Fibroblast of upper back skin (primary cell): ENCODE measurements around the gene PHLDB2.
A peak's percentile ranks its signal among the peaks of the same experiment; 100 is the strongest.

ENCODE experiments used
- DNase-seq: peaks from one replicate; pipeline ENCODE4 v3.0.0-alpha.2; 2013

The PHLDB2 gene

GRCh38 chr3:111885578-111885977 lies 26.5 kb downstream of the PHLDB2 start:
- DNase-seq, result no peak

DNA sequence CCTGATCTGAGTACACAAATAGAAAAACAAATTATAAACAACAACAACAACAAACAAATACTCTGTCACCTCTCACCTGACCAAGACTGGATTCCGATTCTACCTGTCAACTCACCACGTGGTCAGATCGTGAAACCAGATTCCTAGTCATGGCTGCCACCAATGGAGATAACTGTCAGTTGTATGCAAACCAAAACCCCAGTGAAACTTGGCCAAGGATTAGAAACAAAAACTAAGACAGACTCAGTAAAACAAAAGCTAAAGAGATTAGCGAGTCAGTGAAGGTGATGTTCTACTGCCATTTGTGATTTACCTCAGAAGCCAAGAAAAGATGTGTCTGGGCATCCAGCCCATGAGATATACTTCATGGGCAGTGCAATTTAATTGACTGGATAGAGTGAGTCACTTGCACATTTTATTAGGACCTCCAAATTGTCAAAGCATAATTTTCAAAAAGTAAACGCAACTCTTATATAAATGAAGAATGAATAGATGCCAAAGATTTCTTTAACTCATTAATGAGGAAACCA lies 31.1 kb downstream of the PHLDB2 start:
- no peak for DNase-seq

DNA sequence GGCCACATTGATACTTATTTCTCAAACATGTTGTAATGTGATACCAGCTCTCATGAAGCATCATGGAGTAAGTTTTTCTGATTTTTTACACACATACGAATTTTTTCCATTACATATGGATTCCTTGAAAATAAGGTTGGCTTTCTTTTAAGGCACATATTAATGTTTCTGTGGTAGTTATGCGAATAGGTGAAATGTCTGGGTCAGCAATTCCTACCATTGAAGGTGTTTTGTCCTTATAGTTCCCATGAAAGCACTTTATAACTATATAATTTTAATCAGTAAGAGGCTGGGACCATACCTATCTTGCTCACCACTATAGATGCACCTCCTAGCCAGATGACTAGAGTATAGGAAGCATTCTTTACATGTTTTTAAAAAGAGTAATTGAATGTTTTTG lies 33.0 kb downstream of the PHLDB2 start:
- no peak for DNase-seq

- peak; percentile 59 for DNase-seq
Observed at GRCh38 chr3:111895071-111895470, 36.0 kb downstream of the PHLDB2 start.

DNA sequence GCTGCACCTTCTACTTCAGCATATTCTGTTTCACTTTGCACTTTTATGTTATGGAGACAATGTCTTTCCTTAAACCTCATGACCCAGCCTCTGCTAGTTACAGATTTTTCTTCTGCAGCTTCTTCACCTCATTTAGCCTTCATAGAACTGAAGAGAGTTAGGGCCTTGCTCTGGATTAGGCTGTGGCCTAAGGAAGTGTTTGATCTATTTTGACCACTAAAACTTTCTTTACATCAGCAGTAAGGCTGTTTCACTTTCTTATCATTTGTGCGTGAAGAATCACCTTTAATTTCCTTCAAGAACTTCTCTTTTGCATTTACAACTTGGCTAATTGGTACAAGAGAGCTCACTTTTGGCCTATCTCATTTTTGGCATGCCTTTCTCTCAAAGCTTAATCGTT lies 40.9 kb downstream of the PHLDB2 start:
- DNase-seq, result no peak

GRCh38 chr3:111901637-111902036 lies 42.6 kb downstream of the PHLDB2 start:
- DNase-seq, result peak; percentile 31

DNA sequence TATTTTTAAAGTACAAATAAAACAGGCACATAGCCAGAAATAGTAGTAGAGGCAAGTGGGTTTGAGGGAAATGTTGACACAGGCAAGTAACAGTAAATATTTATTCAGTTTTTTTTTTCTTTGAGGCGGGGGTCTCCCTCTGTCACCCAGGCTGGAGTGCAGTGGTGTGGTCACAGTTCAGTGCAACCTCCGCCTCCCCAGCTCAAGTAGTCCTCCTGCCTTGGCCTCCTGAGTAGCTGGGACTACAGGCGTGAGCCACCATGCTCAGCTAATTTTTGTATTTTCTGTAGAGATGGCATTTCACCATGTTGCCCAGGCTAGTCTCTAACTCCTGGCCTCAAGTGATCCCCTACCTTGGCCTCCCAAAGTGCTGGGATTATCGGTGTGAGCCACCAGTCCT lies 43.5 kb downstream of the PHLDB2 start:
- no peak for DNase-seq

DNA sequence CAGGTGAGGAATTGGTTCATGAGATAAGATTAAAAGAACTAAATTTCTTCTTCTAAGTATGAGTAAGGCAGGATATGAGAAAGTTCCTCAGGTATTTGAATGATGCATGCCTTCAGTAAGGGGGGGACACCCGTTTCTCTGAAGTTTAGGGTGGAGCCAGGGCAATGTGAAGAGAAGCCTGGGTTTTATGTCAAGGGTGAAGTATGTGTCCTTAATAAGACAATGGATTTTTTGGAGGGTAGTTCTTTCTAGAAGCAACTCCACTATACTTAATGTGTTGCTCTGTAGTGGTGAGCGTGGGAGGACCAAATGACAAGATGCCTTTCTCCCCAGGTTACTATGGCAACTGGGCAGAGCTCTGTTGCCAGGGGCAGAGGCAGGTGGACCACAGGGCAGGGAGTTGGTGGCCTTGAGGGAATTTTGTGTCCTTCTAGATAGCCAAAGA lies 44.0 kb downstream of the PHLDB2 start:
- DNase-seq, result peak; percentile 88

DNA sequence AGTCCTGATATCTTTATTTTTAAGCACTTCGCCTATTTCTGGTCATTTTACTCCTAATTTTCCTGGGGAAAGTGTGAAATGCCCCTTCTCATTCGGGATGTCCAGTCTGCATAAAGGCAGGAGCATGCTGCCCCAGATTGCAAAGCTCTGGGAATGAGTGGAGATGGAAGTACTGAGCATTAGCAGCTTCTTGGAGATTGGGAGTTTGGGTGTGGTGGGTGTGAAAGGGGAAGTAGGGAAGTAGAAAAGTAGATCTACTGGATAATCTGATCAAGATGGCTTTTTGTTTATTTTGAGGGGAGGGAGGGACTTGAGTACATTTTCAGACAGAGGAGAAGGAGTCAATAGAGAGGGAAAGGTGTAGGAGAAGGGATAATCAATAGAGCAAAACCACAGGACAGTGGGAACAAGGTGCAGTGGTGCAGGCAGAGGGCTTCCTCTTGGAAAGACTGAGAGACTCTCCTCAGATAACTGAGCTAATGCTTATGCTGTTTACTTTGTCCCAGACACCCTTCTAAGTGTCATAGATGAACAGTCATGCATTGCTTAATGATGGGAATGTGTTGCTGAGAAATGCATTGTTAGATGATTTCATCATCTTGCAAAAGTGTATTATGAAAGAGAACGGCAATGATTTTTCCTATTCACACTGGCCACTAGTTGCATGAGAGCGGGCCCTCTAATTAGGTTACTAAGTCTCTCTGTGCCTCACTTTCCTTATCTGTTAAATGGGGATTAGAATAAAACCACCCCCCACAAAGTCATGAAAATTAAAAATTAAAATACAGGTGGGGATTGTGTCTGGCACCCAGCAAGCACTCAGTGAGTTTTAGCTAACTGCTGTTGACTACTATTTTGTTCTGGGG lies 45.5 kb downstream of the PHLDB2 start:
- peak; percentile 94 for DNase-seq

DNA sequence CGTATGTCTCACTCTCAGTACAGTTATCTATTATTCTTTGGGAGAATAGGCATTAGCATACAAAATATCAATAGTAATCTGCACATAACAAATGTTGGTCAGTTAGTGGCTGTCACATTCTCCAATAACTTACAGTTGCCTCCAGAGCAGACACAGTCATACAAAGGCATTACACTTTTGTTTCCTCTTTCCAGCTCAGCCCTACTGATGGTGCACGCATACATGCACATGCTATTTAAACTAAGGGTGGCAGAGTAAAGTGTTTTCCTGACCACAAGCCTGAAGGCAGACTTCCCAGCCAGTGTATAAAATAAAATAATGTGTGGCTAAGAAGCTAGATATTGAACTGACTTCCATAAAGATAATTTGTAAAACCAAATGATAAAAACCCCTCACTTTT lies 47.6 kb downstream of the PHLDB2 start:
- DNase-seq, result peak; percentile 37

GRCh38 chr3:111907151-111907550 lies 48.1 kb downstream of the PHLDB2 start:
- DNase-seq, result no peak

DNA sequence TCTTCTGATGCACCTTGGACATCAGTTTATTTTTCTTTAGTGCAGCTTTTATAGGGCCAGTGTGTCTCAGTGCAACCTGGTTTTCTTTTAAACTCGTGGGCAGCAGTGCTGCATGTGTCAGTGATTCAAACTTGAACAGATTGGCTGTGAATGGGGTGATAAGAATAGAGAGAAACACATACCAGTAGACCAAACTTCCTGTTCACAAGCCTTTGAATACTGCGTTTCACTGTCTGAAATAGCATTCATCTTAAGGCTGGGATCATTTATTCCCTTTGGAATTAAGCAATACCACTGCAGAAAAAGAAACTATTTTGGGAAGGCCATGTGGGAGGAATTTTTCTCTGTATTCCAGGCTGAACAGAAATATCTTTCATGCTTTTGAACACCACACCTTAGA lies 51.7 kb downstream of the PHLDB2 start:
- DNase-seq, result peak; percentile 89

GRCh38 chr3:111911446-111911845 lies 52.4 kb downstream of the PHLDB2 start:
- no peak for DNase-seq

DNA sequence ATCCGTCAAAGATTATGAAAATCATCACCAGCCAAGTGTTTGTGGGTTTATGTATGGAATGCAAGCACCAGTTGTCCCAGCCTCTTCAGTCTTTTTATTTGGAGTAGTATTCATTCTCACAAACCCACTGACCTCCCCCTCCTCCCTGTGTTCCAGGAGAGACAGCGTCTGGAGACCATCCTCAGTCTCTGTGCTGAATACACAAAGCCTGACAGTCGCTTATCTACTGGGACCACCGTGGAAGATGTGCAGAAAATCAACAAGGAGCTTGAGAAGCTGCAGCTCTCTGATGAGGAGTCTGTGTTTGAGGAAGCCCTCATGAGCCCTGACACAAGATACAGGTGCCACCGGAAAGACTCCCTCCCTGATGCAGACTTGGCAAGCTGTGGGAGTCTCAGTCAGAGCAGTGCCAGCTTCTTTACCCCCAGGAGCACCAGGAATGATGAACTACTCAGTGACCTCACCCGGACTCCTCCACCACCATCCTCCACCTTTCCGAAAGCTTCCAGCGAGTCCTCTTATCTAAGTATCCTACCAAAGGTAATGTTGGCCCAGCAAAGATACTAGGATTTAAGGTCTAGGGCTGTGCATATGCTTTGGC lies 54.2 kb downstream of the PHLDB2 start:
- no peak for DNase-seq

DNA sequence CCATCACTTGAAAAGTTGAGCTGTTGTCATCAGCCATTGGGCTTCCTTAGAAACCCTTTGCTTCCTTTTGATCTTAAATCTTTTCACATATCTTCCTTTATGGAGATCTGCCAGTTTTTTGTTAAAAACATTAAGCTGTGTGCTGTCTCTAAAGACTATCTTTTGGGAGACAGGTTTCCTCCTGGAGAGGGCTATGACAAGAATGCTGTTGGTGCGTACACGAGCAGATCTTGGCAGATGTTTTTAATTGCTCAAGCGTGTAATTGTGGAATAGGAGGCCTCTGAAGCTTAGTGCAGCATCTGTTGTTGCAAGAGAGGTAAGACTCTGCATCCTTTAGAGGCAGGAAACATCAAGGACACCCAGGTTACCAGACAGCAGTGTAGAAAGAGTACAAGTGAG lies 56.8 kb downstream of the PHLDB2 start:
- peak; percentile 81 for DNase-seq

GRCh38 chr3:111917300-111917699 lies 58.2 kb downstream of the PHLDB2 start:
- DNase-seq, result peak; percentile 49

DNA sequence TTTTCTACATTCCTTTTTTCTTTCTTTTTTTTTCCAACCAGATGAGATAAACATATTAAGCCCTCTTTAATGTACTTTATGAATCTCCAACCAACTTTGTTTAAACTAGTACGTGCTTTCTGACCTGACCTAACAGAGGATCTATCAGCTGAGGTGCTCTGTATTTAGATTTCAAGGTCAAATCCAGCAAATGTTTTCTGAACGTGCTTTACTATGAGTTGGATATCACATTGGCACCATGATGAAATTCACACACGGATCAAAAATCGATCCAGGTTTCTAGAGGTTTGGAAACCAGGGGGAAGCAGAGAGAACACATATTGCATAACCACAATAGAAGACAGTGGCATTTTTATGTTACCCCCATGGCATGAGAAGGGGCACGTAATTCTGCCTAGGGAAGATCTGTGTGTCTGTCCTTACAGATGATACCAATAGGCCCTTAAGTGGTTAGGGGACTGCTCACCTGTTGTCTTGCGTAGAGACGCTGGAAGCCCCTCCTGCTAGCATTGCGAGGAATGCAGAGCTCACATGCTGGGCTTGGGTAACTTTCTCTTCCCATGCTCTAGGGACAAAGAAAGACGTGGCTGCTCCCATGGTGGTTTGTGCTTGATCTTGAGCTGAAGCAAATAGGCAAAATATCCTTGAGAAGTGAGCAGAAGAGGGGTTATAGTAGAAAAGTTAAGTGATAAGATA lies 60.5 kb downstream of the PHLDB2 start:
- DNase-seq, result no peak

GRCh38 chr3:111921181-111921580 lies 62.1 kb downstream of the PHLDB2 start:
- no peak for DNase-seq

DNA sequence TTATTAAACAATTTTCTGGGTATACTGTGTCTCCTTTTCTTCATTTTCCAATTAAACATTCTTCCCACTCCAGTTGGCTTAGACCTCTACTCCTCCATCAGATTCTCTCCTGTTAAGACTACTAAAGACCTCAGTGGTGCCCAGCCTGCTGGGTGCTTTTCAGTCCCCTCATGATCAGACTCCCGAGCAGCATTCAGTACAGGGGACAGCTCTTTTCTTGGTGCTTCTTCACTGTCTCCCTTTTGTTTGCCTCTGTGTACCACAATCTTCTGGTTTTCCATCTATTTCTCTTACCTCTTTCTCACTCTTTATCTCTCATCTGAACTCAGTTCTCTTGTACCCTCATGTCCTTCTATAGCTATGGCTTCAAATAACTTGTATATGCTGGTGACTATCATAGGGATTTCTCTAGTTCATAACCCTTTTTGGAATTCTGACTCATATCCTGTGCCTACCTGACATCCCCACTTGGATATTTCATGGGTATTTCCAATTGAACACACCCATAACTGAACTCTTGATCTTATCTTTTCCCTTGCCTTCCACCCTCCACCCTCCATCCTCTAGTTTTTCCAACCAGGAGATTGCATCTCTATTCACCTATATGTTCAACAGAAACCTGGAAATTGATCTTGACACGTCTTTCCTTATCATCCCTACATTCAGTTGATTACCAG lies 64.2 kb downstream of the PHLDB2 start:
- DNase-seq, result no peak

DNA sequence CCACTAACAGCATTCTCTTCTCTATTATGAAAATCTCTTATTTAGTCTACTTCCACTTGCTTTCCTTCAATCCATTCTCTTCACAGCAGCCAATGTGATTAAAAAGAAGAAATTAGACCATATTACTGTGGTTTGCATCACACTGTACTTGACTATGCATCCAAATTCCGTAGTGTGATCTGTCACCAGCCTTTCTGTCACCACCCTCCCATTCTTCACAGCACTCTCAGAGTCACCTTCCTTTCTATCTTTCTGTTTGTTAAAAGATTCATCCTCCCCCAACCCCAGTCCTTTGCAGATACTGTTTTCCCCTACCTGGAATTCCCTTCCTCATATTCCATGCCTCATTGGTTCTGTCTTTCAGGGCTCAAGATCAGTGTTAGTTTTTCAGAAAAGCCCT lies 64.7 kb downstream of the PHLDB2 start:
- DNase-seq, result peak; percentile 29

GRCh38 chr3:111924283-111924682 lies 65.2 kb downstream of the PHLDB2 start:
- DNase-seq, result no peak

- DNase-seq, result no peak
Observed at GRCh38 chr3:111926266-111926676, 67.2 kb downstream of the PHLDB2 start.

DNA sequence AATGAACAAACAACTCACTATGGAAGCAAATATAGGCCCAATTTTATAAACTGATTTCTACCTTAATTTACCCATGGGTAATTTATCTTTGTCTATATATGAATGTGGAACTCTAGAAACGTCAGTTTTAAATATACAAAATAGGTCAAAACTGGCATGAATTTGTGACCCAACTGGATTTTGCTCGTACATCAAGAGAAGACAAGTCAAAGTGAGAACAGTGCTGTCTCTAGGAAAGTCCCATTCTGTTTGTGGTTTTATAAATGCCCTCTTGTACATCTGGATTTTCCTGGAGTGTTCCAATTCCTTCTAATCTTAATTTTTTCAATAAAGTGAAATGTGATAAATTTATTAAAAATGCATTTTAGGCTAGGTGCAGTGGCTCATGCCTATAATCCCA lies 69.5 kb downstream of the PHLDB2 start:
- no peak for DNase-seq
